GM21576 (cell line): Measurements from ENCODE around the gene EIF1.
"Not testable (repeated sequence)": the region's sequence is repeated elsewhere in the genome, so short reads cannot be mapped to it uniquely, and the experiment has no call there.

Experiments used
- ATAC-seq: cut with Tn5 transposase; IDR thresholded peaks from one replicate; pipeline ENCODE4 v1.9.1; 2021; ENCODE audit warnings: mild to moderate bottlenecking, moderate library complexity; ENCODE audit not compliant: unreplicated experiment

EIF1 gene

GRCh38 chr17:41697122-41697962 is 8.7 kb downstream of the EIF1 start:
- no peak for ATAC-seq

GRCh38 chr17:41700843-41701242 is 12.2 kb downstream of the EIF1 start:
- ATAC-seq = not testable (repeated sequence)

- no peak for ATAC-seq
These were observed 14.0 kb downstream of the EIF1 start for GRCh38 chr17:41702712-41703111.

GRCh38 chr17:41705271-41705991 is 16.7 kb downstream of the EIF1 start:
- ATAC-seq = no peak

GRCh38 chr17:41707803-41708669 is 19.4 kb downstream of the EIF1 start:
- ATAC-seq = no peak

GRCh38 chr17:41710472-41711090 is 21.9 kb downstream of the EIF1 start:
- no peak for ATAC-seq

GRCh38 chr17:41711669-41712400 is 23.1 kb downstream of the EIF1 start, which contains the start of gene GAST:
TSS of gene GAST (plus strand) at chr17:41712331. CDS start at chr17:41715437, 3,106 bp downstream.
- ATAC-seq = no peak

- ATAC-seq = no peak
These were observed 29.0 kb downstream of the EIF1 start for GRCh38 chr17:41717408-41718286.

GRCh38 chr17:41718287-41718645 is 29.6 kb downstream of the EIF1 start:
- ATAC-seq = no peak

GRCh38 chr17:41722231-41722630 is 33.5 kb downstream of the EIF1 start:
- no peak for ATAC-seq

- no peak for ATAC-seq
These were observed 35.3 kb downstream of the EIF1 start for GRCh38 chr17:41723801-41724475.

- ATAC-seq = no peak
These were observed 35.9 kb downstream of the EIF1 start for GRCh38 chr17:41724476-41725050.

- ATAC-seq = no peak
These were observed 36.4 kb downstream of the EIF1 start for GRCh38 chr17:41725134-41725533.

GRCh38 chr17:41728056-41728455 is 39.4 kb downstream of the EIF1 start:
- no peak for ATAC-seq

- no peak for ATAC-seq
These were observed 41.8 kb downstream of the EIF1 start for GRCh38 chr17:41730479-41730878.

GRCh38 chr17:41731836-41732235 is 43.2 kb downstream of the EIF1 start:
- no peak for ATAC-seq

- no peak for ATAC-seq
These were observed 44.9 kb downstream of the EIF1 start for GRCh38 chr17:41733348-41734138.
